Measurements from ENCODE around the gene SIRT4. TPM values are rescaled to one million over a fixed set of nuclear protein-coding genes. Genes with fewer than 3 reads are reported as not detected.
A peak's percentile ranks its signal among the peaks of the same experiment; 100 is the strongest.

SIRT4 gene
- total RNA-seq, 1 experiment from 2014 or later, result 2.1 TPM

- H3K27me3 Mint-ChIP-seq (ENCODE audit: insufficient read depth, unreplicated experiment), result no peaks in the 10 kb centered on the region
- BruUV-seq (replicated peaks), result TSS peak; percentile 27
Observed at GRCh38 chr12:120262852-120263747, 39.0 kb upstream of the SIRT4 start.

GRCh38 chr12:120263748-120264085, 38.4 kb upstream of the SIRT4 start:
- H3K9me3 ChIP-seq, result no peaks in the 10 kb centered on the region
- peak overlapping the region; percentile 91 for H3K4me3 Mint-ChIP-seq (ENCODE audit: unreplicated experiment)
- no peak for DNase-seq
- no peaks in the 10 kb centered on the region for H3K27me3 ChIP-seq (replicated peaks; ENCODE audit: control insufficient read depth, insufficient read depth, low read length)
- no TSS peak for BruUV-seq (replicated peaks)
- no peak overlapping the region for H3K4me3 ChIP-seq (ENCODE audit: low read depth, low read length)
- H3K9me3 Mint-ChIP-seq (ENCODE audit: unreplicated experiment), result no peaks in the 10 kb centered on the region
- CTCF ChIA-PET, result interaction anchor here (5.0 to 7.3 kb wide), 2 partner anchors 26 to 34 kb away, joined by 73 to 229 read pairs; no protein-coding TSS in a partner anchor
- H3K4me1 ChIP-seq, result peaks cover 54% of the 10 kb centered on the region
- H3K36me3 ChIP-seq (ENCODE audit: control insufficient read depth, insufficient read depth, low read length), result no peaks in the 10 kb centered on the region; the same call in 1 of the 2 replicates
- H3K27me3 Mint-ChIP-seq (ENCODE audit: insufficient read depth, unreplicated experiment), result no peaks in the 10 kb centered on the region
- intact Hi-C loops (cut with micrococcal nuclease; ENCODE audit: unreplicated experiment), result loop anchor here (2.0 kb wide), 1 partner anchor 63 kb away; the partner anchor contains the start of gene RPLP0
- peak overlapping the region; percentile 68 for H3K27ac Mint-ChIP-seq (ENCODE audit: unreplicated experiment)
- H3K4me1 Mint-ChIP-seq (ENCODE audit: low read depth, unreplicated experiment), result peaks cover 14% of the 10 kb centered on the region
- POLR2A ChIA-PET, result interaction anchor here (1.1 to 4.7 kb wide), 4 partner anchors 28 to 63 kb away, joined by 5 to 117 read pairs (median 20); partner anchors contain the start of gene RPLP0
- H3K36me3 Mint-ChIP-seq (ENCODE audit: insufficient read depth, unreplicated experiment), result peaks cover 22% of the 10 kb centered on the region
- TF ChIP-seq CTCF (IDR thresholded peaks at IDR 0.05; ENCODE audit: insufficient read depth in 1 of 2, low read depth in 1 of 2, low read length in 1 of 2, severe bottlenecking in 1 of 2, unreplicated experiment in 1 of 2), result no peak

More at GRCh38 chr12:120262852-120263747, 39.0 kb upstream of the SIRT4 start:
- Mint-ChIP-seq H3K4me3 (ENCODE audit: unreplicated experiment) (peak overlapping the region; percentile 91), H3K9me3 (ENCODE audit: unreplicated experiment) (no peaks in the 10 kb centered on the region), H3K4me1 (ENCODE audit: low read depth, unreplicated experiment) (peaks cover 14% of the 10 kb centered on the region), H3K36me3 (ENCODE audit: insufficient read depth, unreplicated experiment) (peaks cover 22% of the 10 kb centered on the region), H3K27ac (ENCODE audit: unreplicated experiment) (peak overlapping the region; percentile 68)
- intact Hi-C loops (cut with micrococcal nuclease; ENCODE audit: unreplicated experiment), result no loop called here
- CTCF ChIA-PET, result interaction anchor here (0.6 to 7.3 kb wide), 4 partner anchors 26 to 96 kb away, joined by 4 to 229 read pairs (median 40); no protein-coding TSS in a partner anchor
- Histone ChIP-seq H3K4me1 (peaks cover 59% of the 10 kb centered on the region), H3K27me3 (replicated peaks; ENCODE audit: control insufficient read depth, insufficient read depth, low read length) (no peaks in the 10 kb centered on the region), H3K36me3 (ENCODE audit: control insufficient read depth, insufficient read depth, low read length) (no peaks in the 10 kb centered on the region; the same call in 1 of the 2 replicates), H3K4me3 (ENCODE audit: low read depth, low read length) (no peak overlapping the region), H3K9me3 (no peaks in the 10 kb centered on the region)
- no peak for TF ChIP-seq CTCF (IDR thresholded peaks at IDR 0.05; ENCODE audit: insufficient read depth in 1 of 2, low read depth in 1 of 2, low read length in 1 of 2, severe bottlenecking in 1 of 2, unreplicated experiment in 1 of 2)
- POLR2A ChIA-PET, result interaction anchor here (1.1 to 4.7 kb wide), 4 partner anchors 28 to 62 kb away, joined by 4 to 117 read pairs (median 5); partner anchors contain the start of gene RPLP0
- peak in 1 of 2 experiments; percentile 10 for DNase-seq

All from Caco-2 (cell line).